ENCODE data around the gene MSLN. TPM values are rescaled to one million over a fixed set of nuclear protein-coding genes. Genes with fewer than 3 reads are reported as not detected.
A peak's percentile ranks its signal among the peaks of the same experiment; 100 is the strongest.
"Not testable (repeated sequence)": the region's sequence is repeated elsewhere in the genome, so short reads cannot be mapped to it uniquely, and the experiment has no call there.

MSLN gene
- total RNA-seq, 1 experiment from 2014 or later: not detected

DNA sequence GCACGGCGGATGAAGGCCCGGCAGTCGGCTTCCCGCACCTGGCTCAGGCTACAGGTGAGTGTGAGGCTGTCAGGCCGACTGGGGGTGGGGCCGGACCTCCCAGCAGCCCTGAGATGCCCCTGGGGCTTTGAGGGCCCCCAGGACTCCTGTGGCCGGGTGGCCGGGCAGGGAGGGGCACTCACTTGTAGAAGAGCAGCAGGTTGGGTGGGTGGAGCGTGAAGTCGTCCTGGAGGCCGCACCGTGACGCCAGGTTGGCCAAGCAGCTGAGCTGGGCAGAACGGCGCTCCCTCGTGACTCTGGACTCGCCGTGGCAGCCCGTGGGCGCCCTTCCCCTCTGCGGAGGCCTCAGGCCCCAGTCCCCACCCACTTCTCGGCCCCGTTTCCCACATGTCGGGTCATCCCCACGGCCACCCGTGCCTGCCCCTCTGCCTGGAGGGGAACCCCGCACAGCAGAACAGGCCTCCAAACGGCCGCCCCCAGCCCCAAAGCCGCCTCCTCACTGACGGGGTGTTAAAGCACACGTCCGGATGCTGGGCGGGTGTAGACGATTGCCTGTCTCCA is 14.8 kb downstream of the MSLN start:
- DNase-seq (ENCODE audit: low read depth): no peak

DNA sequence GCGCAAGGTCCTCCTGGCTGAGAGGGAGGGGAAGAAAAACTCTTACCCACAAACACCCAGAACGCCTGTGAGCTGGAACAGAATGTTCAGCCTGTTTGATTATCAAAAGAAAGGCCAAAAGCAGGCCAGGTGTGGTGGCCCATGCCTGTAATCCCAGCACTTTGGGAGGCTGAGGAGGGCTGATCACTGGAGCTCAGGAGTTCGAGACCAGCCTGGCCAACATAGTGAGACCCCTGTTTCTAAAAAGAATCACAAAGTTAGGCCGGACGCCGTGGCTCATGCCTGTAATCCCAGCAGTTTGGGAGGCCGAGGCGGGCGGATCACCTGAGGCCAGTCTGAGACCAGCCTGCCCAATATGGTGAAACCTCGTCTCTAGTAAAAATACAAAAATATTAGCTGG is 15.8 kb downstream of the MSLN start:
- DNase-seq (ENCODE audit: low read depth): not testable (repeated sequence)

DNA sequence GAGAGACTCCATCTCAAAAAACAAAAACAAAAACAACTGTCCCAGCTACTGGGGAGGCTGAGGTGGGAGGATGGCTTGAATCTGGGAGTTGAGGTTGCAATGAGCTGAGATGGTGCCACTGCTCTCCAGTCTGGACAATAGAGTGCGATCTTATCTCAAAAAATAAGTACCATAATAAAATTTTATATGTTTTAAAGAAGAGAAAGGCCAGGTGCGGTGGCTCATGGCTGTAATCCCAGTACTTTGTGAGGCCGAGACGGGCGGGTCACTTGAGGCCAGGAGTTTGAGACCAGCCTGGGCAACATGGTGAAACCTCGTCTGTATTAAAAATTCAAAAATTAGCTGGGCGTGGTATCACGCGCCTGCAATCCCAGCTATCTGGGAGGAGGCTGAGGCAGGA is 16.3 kb downstream of the MSLN start:
- no peak for DNase-seq (ENCODE audit: low read depth)

DNA sequence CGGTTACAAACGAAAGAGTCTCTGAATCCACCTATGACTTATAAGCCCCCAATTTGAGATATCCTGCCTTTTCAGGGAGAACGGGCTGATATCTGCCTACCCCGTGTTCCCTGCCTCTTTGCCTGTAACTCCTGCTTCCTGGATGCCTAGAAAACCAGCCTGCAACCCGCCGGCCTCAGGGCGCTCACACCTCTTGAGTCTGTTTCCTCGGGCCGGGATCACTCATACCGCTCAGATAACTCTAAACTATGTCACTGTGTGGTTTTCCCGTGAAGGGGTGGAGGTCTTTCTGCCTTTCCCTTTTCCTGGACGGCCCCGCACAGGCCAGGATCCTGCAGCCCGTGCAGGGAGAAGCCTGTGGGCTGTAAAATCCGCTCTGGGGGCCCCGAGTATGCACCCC is 17.3 kb downstream of the MSLN start:
- peak; percentile 65 for DNase-seq (ENCODE audit: low read depth)

DNA sequence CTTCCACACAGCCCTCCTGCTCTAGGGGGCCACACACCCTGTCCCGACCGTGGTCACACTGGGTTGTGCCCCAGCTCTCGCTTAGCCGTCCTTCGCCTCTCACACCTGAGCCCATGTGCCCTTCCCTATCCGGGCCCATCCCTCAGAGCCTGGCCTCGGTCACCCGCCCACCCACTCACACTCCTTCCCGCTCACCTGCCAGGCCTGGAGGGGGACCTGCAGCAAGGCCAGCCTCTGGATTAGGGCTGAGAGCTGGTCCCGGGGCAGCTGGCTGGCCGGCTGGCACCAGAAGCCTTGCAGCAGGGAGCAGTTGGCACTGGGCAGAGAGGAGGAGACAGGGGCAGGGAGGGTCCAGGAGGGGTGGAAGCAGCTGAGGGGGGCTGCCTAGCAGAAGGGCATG is 17.9 kb downstream of the MSLN start:
- DNase-seq (ENCODE audit: low read depth): no peak

DNA sequence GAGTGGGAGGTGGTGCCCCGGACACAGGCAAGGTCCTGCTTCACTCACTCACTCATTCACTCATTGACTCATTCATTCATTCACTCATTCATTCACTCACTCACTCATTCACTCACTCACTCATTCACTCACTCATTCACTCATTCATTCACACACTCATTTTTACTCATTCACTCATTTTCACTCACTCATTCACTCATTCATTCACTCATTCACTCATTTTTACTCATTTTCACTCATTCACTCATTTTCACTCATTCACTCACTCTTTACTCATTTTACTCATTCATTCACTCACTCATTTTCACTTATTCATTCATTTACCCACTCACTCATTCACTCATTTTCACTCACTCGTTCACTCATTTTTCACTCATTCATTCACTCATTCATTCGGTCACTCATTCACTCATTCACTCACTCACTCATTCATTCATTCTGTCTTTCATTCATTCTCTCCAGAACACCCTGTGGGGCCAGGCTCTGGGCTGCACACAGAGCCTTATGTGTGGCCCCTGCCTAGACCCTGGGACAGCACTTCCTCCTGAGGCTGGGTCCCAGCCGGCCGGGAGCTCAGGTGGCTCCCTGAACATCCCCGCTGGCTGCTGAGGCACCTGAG is 18.5 kb downstream of the MSLN start:
- DNase-seq (ENCODE audit: low read depth): no peak

DNA sequence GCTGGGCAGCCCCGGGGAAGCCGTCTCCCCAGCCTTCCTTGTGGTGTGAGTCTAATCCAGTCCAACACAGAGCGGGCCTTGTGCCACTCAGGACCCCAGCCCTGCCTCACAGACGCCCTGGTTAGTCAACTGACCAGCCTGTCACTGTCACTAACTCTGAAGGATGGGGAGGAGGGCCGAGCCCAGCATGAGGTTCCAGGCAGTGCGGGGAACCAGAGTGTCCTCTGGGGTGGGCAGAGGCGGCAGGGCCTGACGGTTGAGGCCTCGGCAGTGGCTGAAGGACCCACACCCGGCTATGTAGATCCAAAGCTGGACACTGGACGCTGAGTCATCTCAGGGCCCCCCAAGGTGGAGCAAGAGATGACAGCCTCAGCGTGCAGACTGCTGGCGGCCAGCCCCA is 19.0 kb downstream of the MSLN start:
- no peak for DNase-seq (ENCODE audit: low read depth)

DNA sequence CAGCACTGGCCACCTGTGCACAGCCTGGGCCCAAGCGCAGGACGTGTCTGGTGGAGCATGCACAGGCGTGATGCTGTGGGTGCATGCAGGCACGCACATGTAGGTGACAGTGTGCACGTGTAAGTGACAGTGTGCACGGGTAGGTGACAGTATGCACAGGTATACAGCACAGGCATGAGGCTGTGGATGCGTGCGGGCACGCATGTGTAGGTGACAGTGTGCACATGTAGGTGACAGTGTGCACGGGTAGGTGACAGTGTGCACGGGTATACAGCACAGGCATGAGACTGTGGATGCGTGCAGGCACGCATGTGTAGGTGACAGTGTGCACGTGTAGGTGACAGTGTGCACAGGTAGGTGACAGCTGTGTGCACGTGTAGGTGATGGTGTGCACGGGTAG is 19.8 kb downstream of the MSLN start:
- no peak for DNase-seq (ENCODE audit: low read depth)

DNA sequence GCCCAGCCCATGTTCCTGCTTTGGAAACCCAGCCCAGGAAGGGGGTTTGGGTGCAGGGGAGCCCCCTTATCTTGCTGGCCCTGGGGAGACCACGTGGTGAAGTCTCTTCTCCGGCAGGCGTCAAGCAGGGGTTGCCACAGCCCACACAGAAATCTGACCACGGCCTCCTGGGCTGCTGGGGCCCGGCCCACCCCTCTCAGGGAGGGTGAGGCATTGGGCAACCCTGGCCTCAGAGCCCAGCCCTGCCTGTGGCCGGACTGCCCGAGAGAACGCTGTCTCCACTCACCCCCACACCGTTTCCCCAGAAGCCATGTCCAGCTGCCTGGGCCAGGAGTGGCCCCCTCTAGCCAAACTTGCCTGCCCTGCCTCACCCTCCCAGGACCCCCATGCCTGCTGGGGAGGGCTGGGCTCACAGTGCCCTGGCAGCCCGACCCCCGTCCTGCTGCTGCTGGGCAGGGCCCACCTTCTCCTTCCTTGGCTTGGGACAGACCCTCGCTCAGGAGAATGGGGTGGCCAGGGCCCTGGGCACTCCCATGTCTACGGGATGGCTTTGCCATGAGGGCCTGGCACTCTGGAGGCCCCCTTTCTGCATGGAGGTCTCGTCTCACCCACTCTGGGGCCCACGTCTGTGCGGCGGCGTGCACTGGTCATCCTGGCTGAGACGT is 20.9 kb downstream of the MSLN start:
- no peak for DNase-seq (ENCODE audit: low read depth)

DNA sequence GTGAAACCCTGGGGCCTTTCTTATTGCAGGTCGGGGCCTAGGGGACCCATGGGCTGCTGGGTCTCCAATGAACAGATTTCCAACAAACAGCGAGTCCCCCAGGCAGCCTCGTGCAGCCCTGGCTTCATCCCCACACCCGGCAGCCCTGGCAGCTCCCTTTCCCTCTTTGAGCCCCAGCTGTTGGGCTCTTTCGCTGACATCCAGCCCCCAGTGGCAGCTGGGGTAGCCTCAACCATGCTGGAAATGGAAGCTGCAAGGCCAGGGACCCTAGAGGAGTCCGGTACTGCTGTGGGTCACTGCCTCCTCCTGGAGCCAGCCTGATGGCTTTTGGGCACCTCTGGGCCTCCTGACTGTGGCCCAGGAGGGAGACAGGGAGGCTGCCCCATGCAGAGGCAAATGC is 21.7 kb downstream of the MSLN start:
- DNase-seq (ENCODE audit: low read depth): no peak

DNA sequence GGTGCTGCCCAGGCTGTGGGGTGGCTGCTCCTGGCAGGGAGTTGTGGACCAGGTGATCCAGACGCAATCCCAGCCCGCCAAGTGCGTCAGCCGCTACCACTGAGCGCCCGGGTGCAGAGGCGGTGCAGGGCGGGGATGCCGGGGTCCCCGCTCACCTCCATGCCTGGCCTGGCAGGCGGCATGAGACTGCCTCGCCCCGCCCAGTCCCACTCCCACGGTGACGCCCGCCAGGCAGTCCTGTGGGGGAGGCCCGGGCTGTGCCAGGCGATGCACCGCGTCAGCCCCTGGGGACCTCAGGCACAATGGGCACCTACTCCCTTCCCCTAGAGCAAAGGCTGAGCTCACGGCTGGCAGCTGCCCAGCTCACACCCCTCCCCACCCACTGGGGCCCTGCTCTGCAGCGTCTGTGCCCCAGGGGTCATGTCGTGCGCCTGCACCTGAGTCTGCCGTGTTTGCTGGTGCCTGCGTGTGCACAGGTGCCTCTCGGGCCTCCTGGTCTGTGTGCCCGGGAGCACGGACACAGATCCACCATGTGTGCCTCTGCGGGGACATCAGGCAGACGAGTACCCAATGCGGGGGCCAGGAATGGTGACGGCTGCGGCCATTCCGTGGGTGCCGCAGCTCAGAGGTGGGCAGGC is 22.4 kb downstream of the MSLN start:
- DNase-seq (ENCODE audit: low read depth): no peak

DNA sequence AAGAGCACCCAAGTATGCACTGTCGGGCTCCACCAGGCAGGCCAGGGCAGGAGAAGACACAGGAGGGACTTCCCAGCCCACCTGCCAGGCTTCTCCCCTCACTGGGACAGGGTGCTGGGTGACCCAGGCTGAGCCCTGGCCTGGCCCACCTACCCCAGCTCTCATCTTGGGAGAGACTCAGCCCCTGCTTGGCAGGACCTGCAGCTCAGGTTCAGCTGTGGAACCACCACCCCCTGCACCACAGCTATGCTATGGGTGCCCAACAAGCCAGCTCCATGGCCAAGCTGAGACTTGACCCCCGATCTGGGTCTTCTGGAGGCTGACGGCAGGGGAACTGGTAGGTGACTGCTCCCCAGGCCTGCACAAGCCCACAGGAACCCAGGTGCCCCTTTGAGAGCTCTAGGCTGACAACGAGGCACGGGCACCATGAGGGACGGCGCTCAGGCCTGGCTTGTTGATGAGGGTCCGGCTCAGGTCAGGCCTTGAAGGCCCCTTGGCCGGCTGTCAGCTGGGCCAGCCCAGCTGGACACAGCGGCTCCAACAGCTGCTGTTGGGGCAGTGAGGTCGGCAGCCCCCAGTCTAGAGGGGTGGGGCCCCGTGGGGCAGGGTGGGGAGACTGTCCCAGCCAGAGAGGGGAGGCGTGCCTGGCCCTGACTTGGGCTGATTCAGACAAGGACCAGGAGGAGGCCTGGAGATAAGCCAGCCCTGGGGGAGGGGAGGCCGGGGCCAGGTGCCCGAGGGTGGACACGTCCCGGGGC is 23.0 kb downstream of the MSLN start:
- no peak for DNase-seq (ENCODE audit: low read depth)

DNA sequence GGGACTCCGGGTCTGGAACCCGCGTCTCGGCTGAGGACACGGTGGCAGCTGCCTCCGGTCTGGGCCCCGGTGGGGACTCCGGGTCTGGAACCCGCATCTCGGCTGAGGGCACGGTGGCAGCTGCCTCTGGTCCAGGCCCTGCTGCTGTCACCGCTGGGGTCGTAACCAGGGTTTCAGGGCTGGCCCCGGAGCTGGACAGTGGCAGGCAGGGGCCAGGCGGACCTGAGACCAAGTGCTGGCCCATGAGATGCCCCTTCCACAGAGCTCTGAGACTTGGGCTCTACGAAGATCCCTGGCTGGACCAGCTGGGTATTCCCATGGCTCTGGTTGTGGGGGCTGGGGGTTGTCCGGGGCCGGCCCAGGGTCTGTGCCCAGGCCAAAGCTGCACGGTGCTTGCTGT is 23.9 kb downstream of the MSLN start:
- no peak for DNase-seq (ENCODE audit: low read depth)

DNA sequence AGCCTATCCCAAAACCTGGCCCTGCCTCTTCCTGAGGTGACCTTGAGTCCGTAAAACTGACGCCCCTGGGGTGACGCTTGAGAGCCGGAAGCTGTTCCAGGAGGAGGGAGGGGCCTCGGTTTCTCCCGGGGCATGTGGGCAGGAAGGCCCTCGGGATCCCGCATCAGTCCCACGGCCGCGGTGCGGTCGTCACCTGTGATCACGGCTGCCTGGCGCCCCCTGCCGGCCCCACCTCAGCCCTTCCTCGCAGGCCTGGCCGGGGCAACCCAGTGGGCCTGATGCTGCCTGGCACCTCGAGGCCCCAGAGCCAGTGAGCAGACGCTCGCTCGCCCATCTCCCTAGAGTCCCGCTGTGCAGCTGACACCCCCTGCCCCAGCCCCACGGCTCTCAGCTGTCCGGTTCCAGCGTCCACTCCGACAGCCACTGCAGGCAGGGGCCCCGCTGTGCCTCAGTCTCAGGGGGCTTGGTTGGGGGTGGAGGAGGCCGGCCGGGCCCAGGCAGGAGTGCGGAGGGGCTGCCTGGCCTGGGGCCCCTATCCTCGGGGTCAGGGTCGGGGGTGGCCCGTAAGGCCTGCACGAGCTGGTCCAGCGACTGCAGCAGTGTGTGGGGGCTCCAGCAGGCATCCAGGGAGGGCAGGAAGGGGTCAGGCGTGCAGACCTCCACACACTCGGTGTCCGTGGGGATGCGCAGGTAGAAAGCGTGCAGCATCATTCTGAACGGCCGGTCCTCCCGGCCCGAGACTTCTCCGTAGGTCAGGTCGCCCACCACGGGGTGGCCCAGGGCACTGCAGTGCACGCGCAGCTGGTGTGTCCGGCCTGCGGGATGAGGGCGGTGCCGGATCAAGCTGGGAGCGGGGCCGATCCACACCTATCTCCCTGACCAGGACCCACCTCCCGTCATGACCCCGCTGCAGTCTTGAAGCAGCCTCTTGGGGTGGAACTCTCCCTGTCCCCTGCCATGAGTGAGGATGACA is 25.3 kb downstream of the MSLN start:
- peak; percentile 62 for DNase-seq (ENCODE audit: low read depth)

DNA sequence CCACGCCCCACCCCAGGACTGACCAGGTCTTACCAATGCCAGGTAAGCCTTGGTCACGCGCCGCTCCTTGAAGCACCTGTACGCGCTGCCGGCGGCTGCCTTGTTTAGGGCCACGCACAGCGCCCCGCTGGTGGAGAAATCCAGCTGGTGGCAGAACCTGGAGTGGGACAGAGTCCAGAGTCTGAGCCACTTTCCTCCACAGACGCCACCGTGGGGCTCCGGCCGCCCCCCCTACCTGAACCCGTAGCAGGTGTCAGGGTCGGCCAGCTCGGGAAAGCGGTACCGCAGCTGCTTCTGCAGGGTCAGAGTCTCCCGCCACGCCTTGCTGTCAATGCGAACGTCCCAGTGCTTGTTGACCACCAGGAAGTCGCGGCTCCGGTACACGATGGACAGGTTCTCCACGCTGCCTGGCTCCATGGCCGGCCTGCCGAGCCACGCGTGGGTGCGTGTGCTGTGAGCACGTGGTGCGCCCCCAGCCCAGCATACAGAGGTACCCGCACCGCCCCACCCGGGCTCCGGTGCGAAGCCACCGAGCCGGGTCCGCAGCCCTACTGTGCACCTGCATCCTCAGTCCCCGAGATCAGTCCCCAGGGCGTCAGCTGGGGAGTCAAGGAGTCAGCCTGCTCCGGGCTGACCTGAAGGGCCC is 26.9 kb downstream of the MSLN start:
- DNase-seq (ENCODE audit: low read depth): no peak

DNA sequence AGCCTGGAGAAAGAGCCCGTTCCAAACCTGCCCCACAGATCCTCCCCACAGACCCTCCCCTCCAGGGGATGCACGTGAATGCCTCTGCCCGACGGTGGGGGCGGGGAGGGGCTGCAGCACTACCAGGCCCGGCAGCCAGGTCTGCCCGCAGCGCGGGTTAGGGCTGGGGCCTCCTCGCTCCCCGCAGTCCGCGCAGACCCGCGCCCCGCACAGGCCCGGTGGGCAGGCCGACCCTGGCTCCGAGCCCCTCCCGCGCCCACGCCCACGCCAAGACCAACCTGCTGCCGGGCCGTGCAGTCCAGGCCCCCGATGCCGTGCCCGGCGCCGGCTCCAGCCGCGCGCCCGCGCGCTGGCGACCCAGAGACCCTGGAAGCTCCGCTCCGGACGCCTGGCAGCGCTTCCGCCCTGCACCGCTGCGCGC is 27.5 kb downstream of the MSLN start, which contains the start of gene RPUSD1:
RPUSD1 (minus strand) TSS at position 404 of the 421 bp plus-strand sequence. CDS start 644 bp downstream, outside the sequence.
- DNase-seq (ENCODE audit: low read depth): no peak

DNA sequence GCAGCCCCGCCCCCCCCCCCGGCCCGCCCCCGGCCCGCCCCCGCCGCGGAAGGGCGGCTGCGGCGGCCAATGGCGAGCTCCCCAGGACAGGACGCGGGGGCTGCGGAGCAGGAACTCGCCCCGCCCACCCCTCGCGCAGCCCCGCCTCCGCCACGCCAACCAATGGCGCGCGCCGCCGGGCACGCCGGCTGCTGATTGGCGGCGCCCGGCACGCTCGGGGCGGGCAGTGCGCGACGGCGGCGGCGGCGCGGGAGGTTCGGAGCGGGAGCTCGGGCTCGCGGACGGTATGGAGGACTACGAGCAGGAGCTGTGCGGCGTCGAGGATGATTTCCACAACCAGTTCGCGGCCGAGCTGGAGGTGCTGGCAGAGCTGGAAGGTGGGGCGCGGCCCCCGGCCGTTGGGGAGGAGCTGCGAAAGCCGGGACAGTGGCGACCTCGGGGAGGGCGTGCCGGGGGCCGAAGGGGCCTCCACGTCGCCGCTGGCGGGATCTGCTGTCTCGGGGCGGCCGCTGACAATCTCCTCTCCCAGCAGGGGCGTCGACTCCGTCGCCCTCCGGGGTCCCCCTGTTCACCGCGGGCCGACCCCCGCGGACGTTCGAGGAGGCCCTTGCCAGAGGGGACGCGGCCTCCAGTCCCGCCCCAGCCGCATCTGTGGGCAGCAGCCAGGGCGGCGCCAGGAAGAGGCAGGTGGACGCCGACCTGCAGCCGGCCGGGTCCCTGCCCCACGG is 28.0 kb downstream of the MSLN start, which contains the start of gene CHTF18:
CHTF18 (plus strand) TSS at position 222 of the 728 bp plus-strand sequence; CDS start at position 287, 65 bp downstream.
- peak; percentile 94 for DNase-seq (ENCODE audit: low read depth)

DNA sequence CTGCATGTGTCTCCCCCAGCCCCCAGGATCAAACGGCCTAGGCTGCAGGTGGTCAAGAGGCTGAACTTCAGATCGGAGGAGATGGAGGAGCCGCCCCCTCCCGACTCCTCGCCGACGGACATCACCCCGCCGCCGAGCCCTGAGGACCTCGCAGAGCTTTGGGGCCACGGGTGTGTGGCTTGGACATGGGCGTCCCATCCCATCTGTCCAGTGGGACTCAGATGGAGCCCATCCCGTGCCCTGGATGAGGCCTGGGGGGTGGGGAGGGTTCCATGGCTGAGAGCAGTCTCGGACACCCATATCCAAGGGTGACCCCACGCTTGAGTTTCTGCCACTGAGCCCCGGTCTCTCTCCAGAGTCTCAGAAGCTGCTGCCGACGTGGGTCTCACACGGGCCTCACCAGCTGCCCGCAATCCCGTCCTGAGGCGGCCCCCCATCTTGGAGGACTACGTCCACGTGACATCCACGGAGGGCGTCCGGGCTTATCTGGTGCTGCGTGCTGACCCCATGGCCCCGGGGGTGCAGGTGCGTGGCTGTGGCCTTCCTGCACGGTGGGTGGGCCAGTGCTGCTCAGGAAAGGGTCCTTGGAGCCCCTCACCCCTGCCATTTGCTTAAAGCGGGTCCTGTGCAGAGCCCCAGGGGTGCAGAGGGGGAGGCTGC is 28.8 kb downstream of the MSLN start:
- DNase-seq (ENCODE audit: low read depth): no peak

DNA sequence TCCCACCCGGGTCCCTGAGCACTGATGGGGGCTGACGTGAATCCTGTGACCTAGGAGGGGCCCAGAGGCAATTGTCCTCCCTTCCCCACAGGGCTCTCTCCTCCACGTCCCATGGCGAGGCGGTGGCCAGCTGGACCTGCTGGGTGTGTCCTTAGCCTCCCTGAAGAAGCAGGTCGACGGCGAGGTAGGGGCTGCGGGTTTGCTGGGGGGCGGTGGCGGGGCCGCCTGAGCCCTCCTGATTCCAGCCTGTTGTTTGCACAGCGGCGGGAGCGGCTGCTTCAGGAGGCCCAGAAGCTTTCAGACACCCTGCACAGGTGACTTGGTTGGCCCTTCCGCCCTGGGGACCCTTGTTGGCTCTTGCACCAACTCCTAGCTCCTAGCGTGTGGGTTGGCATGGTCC is 29.6 kb downstream of the MSLN start:
- DNase-seq (ENCODE audit: low read depth): no peak
